CD4-positive, alpha-beta T cell (primary cell): Measurements from ENCODE around the gene DESI1. TPM values are rescaled to one million over a fixed set of nuclear protein-coding genes. Genes with fewer than 3 reads are reported as not detected.
"Not testable (repeated sequence)": the region's sequence is repeated elsewhere in the genome, so short reads cannot be mapped to it uniquely, and the experiment has no call there.

Source experiments
- ATAC-seq: fragments of 200-7000 bp; cut with Tn5 transposase; one replicate; pipeline ENCODE4 v1.10.0; 2022; ENCODE audit warnings: mild to moderate bottlenecking; ENCODE audit not compliant: poor library complexity
- CTCF ChIA-PET: fragments of 350-600 bp; sonication (Branson Sonifier 250); formaldehyde crosslinking; loops from one replicate; lab custom pipeline; 2021; ENCODE audit warnings: antibody characterized with exemption, inconsistent platforms; lab: Charles Lee
- POLR2A ChIA-PET: fragments of 350-600 bp; sonication (Branson Sonifier 250); formaldehyde crosslinking; loops from one replicate; lab custom pipeline; 2021; ENCODE audit warnings: antibody characterized with exemption, inconsistent platforms; lab: Charles Lee
- DNase-seq, 14 experiments: peaks; one replicate each; pipeline ENCODE4 v3.0.0-alpha.2; 2013 to 2020; ENCODE audit warnings: mixed read lengths in 2 of 14
- H3K27ac ChIP-seq, 2 donors: one replicate each; pipeline versions ENCODE4 v1.5.1 to v1.7.0; 2013; ENCODE audit warnings: low read length in 2 of 2, low read depth in 1 of 2, mild to moderate bottlenecking in 1 of 2
- H3K27me3 ChIP-seq, 2 experiments: 1 replicate in 1 of 2; 2 replicates in 1 of 2; pipeline versions ENCODE4 v1.6.1 to v1.7.0; 2013; ENCODE audit warnings: low read length in 2 of 2, control low read depth in 1 of 2, mild to moderate bottlenecking in 1 of 2, moderate library complexity in 1 of 2; ENCODE audit not compliant: insufficient read depth in 2 of 2, control insufficient read depth in 1 of 2
- H3K36me3 ChIP-seq: one replicate; pipeline ENCODE4 v1.6.1; 2013; ENCODE audit warnings: low read length, control low read depth; ENCODE audit not compliant: insufficient read depth
- H3K4me1 ChIP-seq: one replicate; pipeline ENCODE4 v1.6.1; 2013; ENCODE audit warnings: low read length, control low read depth; ENCODE audit not compliant: insufficient read depth
- H3K4me3 ChIP-seq: one replicate; pipeline ENCODE4 v1.5.1; 2013; ENCODE audit warnings: mild to moderate bottlenecking, low read length, moderate library complexity
- H3K9me3 ChIP-seq, 2 experiments: 1 replicate in 1 of 2; 2 replicates in 1 of 2; pipeline versions ENCODE4 v1.6.1 to v1.7.0; 2013; ENCODE audit warnings: low read length in 2 of 2, mild to moderate bottlenecking in 2 of 2, control low read depth in 1 of 2, moderate library complexity in 1 of 2; ENCODE audit not compliant: control insufficient read depth in 1 of 2, insufficient read depth in 1 of 2
- H3K27ac Mint-ChIP-seq: one replicate; pipeline ENCODE4 v1.8.0; 2020; ENCODE audit warnings: mixed read lengths
- H3K27me3 Mint-ChIP-seq: one replicate; pipeline ENCODE4 v1.8.0; 2021; ENCODE audit warnings: mixed read lengths
- H3K36me3 Mint-ChIP-seq: one replicate; pipeline ENCODE4 v1.8.0; 2021; ENCODE audit warnings: low read depth, mixed read lengths
- H3K4me1 Mint-ChIP-seq: one replicate; pipeline ENCODE4 v1.8.0; 2021; ENCODE audit warnings: low read depth, mixed read lengths
- H3K4me3 Mint-ChIP-seq: one replicate; pipeline ENCODE4 v1.8.0; 2020; ENCODE audit warnings: mild to moderate bottlenecking, mixed read lengths
- H3K9me3 Mint-ChIP-seq: one replicate; pipeline ENCODE4 v1.8.0; 2020; ENCODE audit warnings: mixed read lengths
- intact Hi-C, 2 experiments: fragments of 100-400 bp; cut with DNase I in 1 of 2; cut with micrococcal nuclease in 1 of 2; formaldehyde crosslinking; loops; one replicate each; pipeline versions ENCODE4 v1.15.1 to v1.9.0; 2023 to 2025; cut with DNase I, micrococcal nuclease
- total RNA-seq, 174 experiments: library from RNA in 2 of 174; stranded (reverse) in 2 of 174; gene quantifications; one replicate each; pipeline ENCODE4 v1.2.3 and lab custom pipeline; 2021 to 2026
- TF ChIP-seq, protein P1 (sequence below): fragments of 200-600 bp; IDR thresholded peaks from one replicate; pipeline ENCODE4 v1.8.0; 2022; ENCODE audit warnings: antibody characterized with exemption, mild to moderate bottlenecking

Gene DESI1
- total RNA-seq, 2 experiments from 2014 or later, result 12.7 to 13.0 TPM

DNA sequence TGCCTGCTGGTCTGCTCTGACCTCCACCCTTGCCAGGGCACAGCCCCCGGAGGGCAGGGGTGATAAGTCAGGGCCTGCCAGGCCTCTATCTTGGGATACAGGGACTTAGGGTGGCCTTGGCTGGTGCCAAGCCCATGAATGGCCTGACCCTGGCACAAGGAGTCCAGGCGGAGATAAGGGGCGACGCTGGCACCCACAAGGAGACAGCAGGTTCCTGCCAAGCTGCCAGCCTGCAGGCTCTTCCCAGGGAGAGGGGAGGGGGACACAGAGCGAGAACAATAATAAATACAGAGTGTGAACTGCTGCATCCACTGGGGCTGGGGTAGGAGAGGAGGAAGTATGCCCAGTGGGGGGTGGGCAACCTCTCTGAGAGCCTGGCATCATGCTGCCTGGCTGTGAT, 59.1 kb downstream of the DESI1 start:
- Histone ChIP-seq H3K9me3 (no peaks in the 10 kb centered on the region), H3K27ac (no peak overlapping the region), H3K36me3 (no peaks in the 10 kb centered on the region), H3K4me3 (no peak overlapping the region), H3K27me3 (peaks cover 18 to 19% of the 10 kb centered on the region in 2 experiments), H3K4me1 (no peaks in the 10 kb centered on the region)
- H3K9me3 Mint-ChIP-seq, result no peaks in the 10 kb centered on the region
- intact Hi-C loops, result no loop called here
- TF ChIP-seq, protein P1, sequence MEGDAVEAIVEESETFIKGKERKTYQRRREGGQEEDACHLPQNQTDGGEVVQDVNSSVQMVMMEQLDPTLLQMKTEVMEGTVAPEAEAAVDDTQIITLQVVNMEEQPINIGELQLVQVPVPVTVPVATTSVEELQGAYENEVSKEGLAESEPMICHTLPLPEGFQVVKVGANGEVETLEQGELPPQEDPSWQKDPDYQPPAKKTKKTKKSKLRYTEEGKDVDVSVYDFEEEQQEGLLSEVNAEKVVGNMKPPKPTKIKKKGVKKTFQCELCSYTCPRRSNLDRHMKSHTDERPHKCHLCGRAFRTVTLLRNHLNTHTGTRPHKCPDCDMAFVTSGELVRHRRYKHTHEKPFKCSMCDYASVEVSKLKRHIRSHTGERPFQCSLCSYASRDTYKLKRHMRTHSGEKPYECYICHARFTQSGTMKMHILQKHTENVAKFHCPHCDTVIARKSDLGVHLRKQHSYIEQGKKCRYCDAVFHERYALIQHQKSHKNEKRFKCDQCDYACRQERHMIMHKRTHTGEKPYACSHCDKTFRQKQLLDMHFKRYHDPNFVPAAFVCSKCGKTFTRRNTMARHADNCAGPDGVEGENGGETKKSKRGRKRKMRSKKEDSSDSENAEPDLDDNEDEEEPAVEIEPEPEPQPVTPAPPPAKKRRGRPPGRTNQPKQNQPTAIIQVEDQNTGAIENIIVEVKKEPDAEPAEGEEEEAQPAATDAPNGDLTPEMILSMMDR, result no peak
- no peaks in the 10 kb centered on the region for H3K4me1 Mint-ChIP-seq
- no peaks in the 10 kb centered on the region for H3K36me3 Mint-ChIP-seq
- peaks cover 22% of the 10 kb centered on the region for H3K27me3 Mint-ChIP-seq
- POLR2A ChIA-PET, result interaction anchor here (0.7 kb wide), 1 partner anchor 28 kb away, joined by 3 read pairs; the partner anchor contains the start of gene PMM1
- no peak overlapping the region for H3K27ac Mint-ChIP-seq
- ATAC-seq, result no peak
- no peak overlapping the region for H3K4me3 Mint-ChIP-seq
- CTCF ChIA-PET, result no interaction called here
- DNase-seq, result no peak

DNA sequence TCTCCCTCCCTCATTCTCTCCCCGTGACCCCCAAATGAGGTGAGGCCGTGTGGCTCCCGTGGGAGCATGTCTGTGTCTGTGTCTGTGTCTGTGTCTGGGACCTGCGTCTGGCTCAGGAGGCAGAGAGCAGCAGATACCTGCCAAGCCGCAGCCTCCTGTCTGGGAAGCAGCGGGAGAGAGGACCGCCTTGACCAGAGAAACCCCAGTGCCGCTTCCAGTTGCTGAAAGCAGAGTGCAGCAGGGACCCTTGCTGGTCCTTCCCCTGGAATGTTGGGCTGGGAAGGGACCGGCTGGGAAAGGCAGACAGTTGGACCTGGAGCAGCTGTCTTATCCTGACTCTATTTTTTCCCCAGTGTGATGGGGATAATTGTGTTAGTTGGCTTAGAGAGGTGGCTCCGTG, 59.5 kb downstream of the DESI1 start:
- CTCF ChIA-PET, result no interaction called here
- POLR2A ChIA-PET, result no interaction called here
- DNase-seq, result no peak
- TF ChIP-seq, protein P1, result no peak
- H3K27ac ChIP-seq, result no peak overlapping the region
- H3K9me3 ChIP-seq, result no peaks in the 10 kb centered on the region
- Mint-ChIP-seq H3K4me3 (no peak overlapping the region), H3K36me3 (no peaks in the 10 kb centered on the region), H3K9me3 (no peaks in the 10 kb centered on the region), H3K27me3 (peaks cover 26% of the 10 kb centered on the region), H3K4me1 (no peaks in the 10 kb centered on the region), H3K27ac (no peak overlapping the region)
- no peak overlapping the region for H3K4me3 ChIP-seq
- no peak for ATAC-seq
- peaks cover 18 to 20% of the 10 kb centered on the region in 2 experiments for H3K27me3 ChIP-seq
- intact Hi-C loops, result no loop called here
- no peaks in the 10 kb centered on the region for H3K4me1 ChIP-seq
- no peaks in the 10 kb centered on the region for H3K36me3 ChIP-seq

GRCh38 chr22:41560095-41560471, 60.8 kb downstream of the DESI1 start:
- no peaks in the 10 kb centered on the region for H3K4me1 Mint-ChIP-seq
- H3K4me3 Mint-ChIP-seq, result no peak overlapping the region
- CTCF ChIA-PET, result no interaction called here
- POLR2A ChIA-PET, result no interaction called here
- H3K9me3 Mint-ChIP-seq, result no peaks in the 10 kb centered on the region
- Histone ChIP-seq H3K27ac (no peak overlapping the region), H3K4me1 (no peaks in the 10 kb centered on the region), H3K27me3 (peaks cover 18 to 20% of the 10 kb centered on the region in 2 experiments), H3K4me3 (no peak overlapping the region), H3K9me3 (no peaks in the 10 kb centered on the region), H3K36me3 (no peaks in the 10 kb centered on the region)
- no peak for DNase-seq
- TF ChIP-seq, protein P1, result no peak
- no peaks in the 10 kb centered on the region for H3K36me3 Mint-ChIP-seq
- no peak overlapping the region for H3K27ac Mint-ChIP-seq
- peaks cover 28% of the 10 kb centered on the region for H3K27me3 Mint-ChIP-seq
- intact Hi-C loops, result no loop called here
- no peak for ATAC-seq

DNA sequence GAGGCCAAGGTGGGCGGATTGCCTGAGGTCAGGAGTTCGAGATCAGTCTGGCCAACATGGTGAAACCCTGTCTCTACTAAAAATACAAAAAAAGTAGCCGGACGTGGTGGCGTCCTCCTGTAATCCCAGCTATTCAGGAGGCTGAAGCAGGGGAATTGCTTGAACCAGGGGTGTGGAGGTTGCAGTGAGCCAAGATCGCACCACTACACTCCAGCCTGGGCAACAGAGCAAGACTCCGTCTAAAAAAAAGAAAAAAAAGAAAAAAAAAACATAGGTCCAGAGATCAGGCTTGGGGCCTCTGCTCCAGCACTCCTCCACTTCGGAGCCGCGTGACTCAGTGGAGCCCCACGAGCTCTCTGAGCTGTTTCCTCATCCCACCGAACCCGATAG, 62.6 kb downstream of the DESI1 start:
- H3K27ac ChIP-seq, H3K9me3 ChIP-seq, H3K27ac Mint-ChIP-seq: not testable (repeated sequence)

More for the DNA sequence above, 62.6 kb downstream of the DESI1 start:
- POLR2A ChIA-PET, H3K36me3 Mint-ChIP-seq, H3K4me1 Mint-ChIP-seq, H3K36me3 ChIP-seq, DNase-seq, H3K4me1 ChIP-seq, H3K4me3 Mint-ChIP-seq, ATAC-seq, H3K4me3 ChIP-seq, H3K9me3 Mint-ChIP-seq, intact Hi-C loops: not testable (repeated sequence)
- H3K27me3 ChIP-seq, result peaks cover 18 to 20% of the 10 kb centered on the region in 2 experiments
- CTCF ChIA-PET, result interaction anchor here (1.1 kb wide), 1 partner anchor 154 kb away, joined by 4 read pairs; no protein-coding TSS in a partner anchor
- peaks cover 28% of the 10 kb centered on the region for H3K27me3 Mint-ChIP-seq
